Endothelial cell of umbilical vein (primary cell): Measurements from ENCODE around the gene TUB. TPM values are rescaled to one million over a fixed set of nuclear protein-coding genes. Genes with fewer than 3 reads are reported as not detected.

ENCODE experiments used
- BruUV-seq: library from RNA; stranded (reverse); fragments of 400-500 nt; replicated peaks from 2 replicates; lab custom pipeline; 2021; lab: Mats Ljungman, UMichigan
- CTCF ChIA-PET: fragments of 300-600, 350-600 bp; sonication (Branson Sonifier 250); formaldehyde crosslinking; loops from one replicate; lab custom pipeline; 2021; ENCODE audit warnings: antibody characterized with exemption, inconsistent platforms; lab: Charles Lee
- POLR2A ChIA-PET: fragments of 300-600, 350-600 bp; sonication (Branson Sonifier 250); formaldehyde crosslinking; loops from one replicate; lab custom pipeline; 2021; ENCODE audit warnings: antibody characterized with exemption, inconsistent platforms; lab: Charles Lee
- DNase-seq: peaks from one replicate; pipeline ENCODE4 v3.0.0-alpha.2; 2011; ENCODE audit warnings: low read depth, low spot score
- FAIRE-seq: peaks from 2 replicates; lab custom pipeline; 2011; peaks lifted over from hg19 to GRCh38; lab: Jason Lieb, UNC
- H2AFZ ChIP-seq: 2 replicates; pipeline ENCODE4 v1.6.0; 2012; ENCODE audit warnings: low read depth, low read length, control low read depth, inconsistent platforms
- H3K27ac ChIP-seq: 2 replicates; pipeline ENCODE4 v1.5.1; 2011; ENCODE audit warnings: low read depth, mild to moderate bottlenecking, control low read depth, low read length, moderate library complexity; ENCODE audit not compliant: insufficient read depth
- H3K27me3 ChIP-seq, 2 experiments: 2 replicates each; pipeline versions ENCODE4 v1.6.0 to v1.6.1; 2011; ENCODE audit warnings: low read length in 2 of 2, mixed read lengths in 1 of 2; ENCODE audit not compliant: control insufficient read depth in 2 of 2, insufficient read depth in 2 of 2
- H3K36me3 ChIP-seq, 2 experiments: 2 replicates in 1 of 2; 3 replicates in 1 of 2; pipeline ENCODE4 v1.5.1; 2011; ENCODE audit warnings: low read length in 2 of 2, mild to moderate bottlenecking in 1 of 2, moderate library complexity in 1 of 2; ENCODE audit not compliant: control insufficient read depth in 2 of 2, insufficient read depth in 2 of 2; ENCODE audit errors: extremely low read depth in 1 of 2
- H3K4me1 ChIP-seq: 3 replicates; pipeline ENCODE4 v1.5.1; 2011; ENCODE audit warnings: mild to moderate bottlenecking, low read length; ENCODE audit not compliant: control insufficient read depth, insufficient read depth; ENCODE audit errors: extremely low read depth
- H3K4me2 ChIP-seq: 2 replicates; pipeline ENCODE4 v1.6.1; 2011; ENCODE audit warnings: low read length, control low read depth, mixed read lengths; ENCODE audit not compliant: insufficient read depth
- H3K4me3 ChIP-seq, 3 experiments: fragments of 200-600 bp in 1 of 3; sonication (generic), shearing (Covaris generic) in 1 of 3; replicated peaks in 1 of 3; 2 replicates each; pipeline ENCODE4 v1.5.1; 2011 to 2016; ENCODE audit warnings: control low read depth in 3 of 3, low read length in 3 of 3, mild to moderate bottlenecking in 2 of 3, inconsistent platforms in 1 of 3, low read depth in 1 of 3, moderate library complexity in 1 of 3; ENCODE audit not compliant: insufficient read depth in 1 of 3
- H3K79me2 ChIP-seq: 2 replicates; pipeline ENCODE4 v1.6.0; 2012; ENCODE audit warnings: low read length, inconsistent platforms; ENCODE audit not compliant: control insufficient read depth, insufficient read depth
- H3K9ac ChIP-seq: replicated peaks from 2 replicates; pipeline ENCODE3; 2011; ENCODE audit warnings: low read length, control low read depth; ENCODE audit not compliant: insufficient read depth; ENCODE audit errors: extremely low read depth
- H3K9me1 ChIP-seq: replicated peaks from 3 replicates; pipeline ENCODE4 v1.6.0; 2011; ENCODE audit warnings: mild to moderate bottlenecking, low read length; ENCODE audit not compliant: control insufficient read depth, insufficient read depth; ENCODE audit errors: extremely low read depth
- H3K9me3 ChIP-seq: replicated peaks from 2 replicates; pipeline ENCODE4 v1.5.1; 2012; ENCODE audit warnings: low read length, inconsistent platforms; ENCODE audit not compliant: control insufficient read depth, insufficient read depth
- H4K20me1 ChIP-seq: replicated peaks from 2 replicates; pipeline ENCODE3; 2011; ENCODE audit warnings: mild to moderate bottlenecking, low read length; ENCODE audit not compliant: control insufficient read depth, insufficient read depth; ENCODE audit errors: extremely low read depth
- CTCF ChIP-seq, 2 donors: IDR thresholded peaks; 1 replicate in 1 of 2; 2 replicates in 1 of 2; pipeline ENCODE4 v1.5.1; 2011; ENCODE audit warnings: low read length in 2 of 2, mild to moderate bottlenecking in 2 of 2, moderate library complexity in 2 of 2, control low read depth in 1 of 2, inconsistent platforms in 1 of 2, low read depth in 1 of 2; ENCODE audit not compliant: insufficient read depth in 1 of 2; ENCODE audit errors: extremely low read depth in 1 of 2
- EZH2 ChIP-seq: IDR thresholded peaks from 2 replicates; pipeline ENCODE4 v1.6.1; 2012; ENCODE audit warnings: borderline replicate concordance, low read depth, mild to moderate bottlenecking, moderate library complexity, low read length, inconsistent platforms; ENCODE audit not compliant: severe bottlenecking
- FOS ChIP-seq: IDR thresholded peaks from 2 replicates; pipeline ENCODE4 v1.6.1; 2011; ENCODE audit warnings: mild to moderate bottlenecking, low read length, moderate library complexity, borderline replicate concordance; ENCODE audit not compliant: insufficient read depth
- GATA2 ChIP-seq: IDR thresholded peaks from 2 replicates; pipeline ENCODE4 v1.7.0; 2011; ENCODE audit warnings: low read depth, mild to moderate bottlenecking, moderate library complexity, mixed read lengths, low read length; ENCODE audit not compliant: insufficient read length, insufficient read depth
- JUN ChIP-seq: IDR thresholded peaks from 2 replicates; pipeline ENCODE4 v1.6.1; 2011; ENCODE audit warnings: borderline replicate concordance, low read depth; ENCODE audit not compliant: insufficient read length, insufficient read depth
- MYC ChIP-seq: IDR thresholded peaks from one replicate; pipeline ENCODE4 v1.6.1; 2011; ENCODE audit warnings: mild to moderate bottlenecking, low read depth, low read length
- POLR2A ChIP-seq: IDR thresholded peaks from 2 replicates; pipeline ENCODE4 v1.6.1; 2012; ENCODE audit warnings: low read depth, mild to moderate bottlenecking, control low read depth, low read length
- POLR2AphosphoS5 ChIP-seq: IDR thresholded peaks from 2 replicates; pipeline ENCODE4 v1.6.1; 2012; ENCODE audit warnings: low read depth, mild to moderate bottlenecking, control low read depth, low read length, moderate library complexity; ENCODE audit not compliant: insufficient read depth
- dilution Hi-C: fragments of 300-500 bp; cut with MboI; formaldehyde crosslinking; loops from one replicate; pipeline ENCODE4 v1.15.0; 2019; ENCODE audit warnings: low sequenced_read_pairs; ENCODE audit not compliant: extremely low pct_ligation_motif_present
- intact Hi-C: fragments of 100-400 bp; cut with micrococcal nuclease; formaldehyde crosslinking; loops from one replicate; pipeline ENCODE4 v1.10.0; 2022
- polyA plus RNA-seq, 4 experiments: library from polyadenylated mRNA; depleted of rRNA in 3 of 4; stranded (reverse) in 3 of 4; unstranded in 1 of 4; fragments of >200 nt; gene quantifications; 2 replicates each; pipeline versions ENCODE4 v1.2.1 to v1.2.3, GENCODE V29; 2011 to 2012; ENCODE audit warnings: missing spikeins in 1 of 4
- total RNA-seq: library from RNA; stranded (reverse); gene quantifications from 2 replicates; pipeline ENCODE4 v1.2.3, GENCODE V29; 2021
- TF ChIP-seq, protein P1 (sequence below): IDR thresholded peaks from 2 replicates; pipeline ENCODE4 v1.6.1; 2011; ENCODE audit not compliant: insufficient read depth, insufficient read length

Gene TUB
- total and polyA plus RNA-seq, 2 donors (not counting 3 experiments of a cell fraction or from before 2014, with no cell fraction given) = 2.3 to 3.9 TPM

DNA sequence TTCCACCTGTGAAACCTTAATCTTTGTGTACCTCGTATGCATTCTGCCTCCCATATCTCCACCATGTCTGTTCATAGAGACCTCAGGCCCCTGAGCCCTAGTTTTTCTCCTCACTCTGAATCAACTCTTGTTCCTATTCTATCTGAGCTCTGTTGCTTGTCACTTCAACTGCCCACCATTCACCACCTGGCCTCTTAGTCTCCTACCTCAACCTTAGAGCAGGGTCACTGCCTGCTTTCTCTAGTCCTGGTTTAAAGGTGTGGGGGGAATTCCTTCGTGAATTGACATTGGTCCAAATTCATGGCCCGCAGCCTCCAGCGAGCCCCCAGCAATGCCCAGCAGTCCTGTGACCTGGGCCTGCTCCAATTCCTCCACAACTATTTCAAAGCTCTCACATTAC, 39.4 kb upstream of the TUB start:
- no peaks in the 10 kb centered on the region for H3K36me3 ChIP-seq
- intact Hi-C loops = no loop called here
- H3K9ac ChIP-seq = no peak overlapping the region
- FAIRE-seq (no peak), DNase-seq (no peak)
- ChIA-PET POLR2A (no interaction called here), CTCF (interaction anchor here (0.6 to 1.7 kb wide), 3 partner anchors 8 to 49 kb away, joined by 3 to 5 read pairs (median 3); no protein-coding TSS in a partner anchor)
- H3K4me3 ChIP-seq = no peak overlapping the region
- TF ChIP-seq POLR2AphosphoS5 (no peak), MYC (no peak), GATA2 (no peak), EZH2 (no peak), CTCF (IDR thresholded peaks at IDR 0.05; ENCODE audit: extremely low read depth in 1 of 2, insufficient read depth in 1 of 2, low read depth in 1 of 2, low read length in 2 of 2) (no peak), JUN (no peak), FOS (no peak), POLR2A (no peak)
- TF ChIP-seq, protein P1, sequence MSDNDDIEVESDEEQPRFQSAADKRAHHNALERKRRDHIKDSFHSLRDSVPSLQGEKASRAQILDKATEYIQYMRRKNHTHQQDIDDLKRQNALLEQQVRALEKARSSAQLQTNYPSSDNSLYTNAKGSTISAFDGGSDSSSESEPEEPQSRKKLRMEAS = no peak
- no peaks in the 10 kb centered on the region for H3K9me1 ChIP-seq
- H3K4me2 ChIP-seq = no peak overlapping the region
- H4K20me1 ChIP-seq = no peaks in the 10 kb centered on the region
- H3K27me3 ChIP-seq = peaks cover 0 to 17% of the 10 kb centered on the region in 2 experiments
- H3K4me1 ChIP-seq = no peaks in the 10 kb centered on the region
- no peaks in the 10 kb centered on the region for H3K9me3 ChIP-seq
- H3K79me2 ChIP-seq = no peaks in the 10 kb centered on the region
- no TSS peak for BruUV-seq
- H3K27ac ChIP-seq = no peak overlapping the region
- H2AFZ ChIP-seq = no peak overlapping the region
- dilution Hi-C loops = no loop called here
